ENCODE data around the gene TNP2.

TNP2 gene

DNA sequence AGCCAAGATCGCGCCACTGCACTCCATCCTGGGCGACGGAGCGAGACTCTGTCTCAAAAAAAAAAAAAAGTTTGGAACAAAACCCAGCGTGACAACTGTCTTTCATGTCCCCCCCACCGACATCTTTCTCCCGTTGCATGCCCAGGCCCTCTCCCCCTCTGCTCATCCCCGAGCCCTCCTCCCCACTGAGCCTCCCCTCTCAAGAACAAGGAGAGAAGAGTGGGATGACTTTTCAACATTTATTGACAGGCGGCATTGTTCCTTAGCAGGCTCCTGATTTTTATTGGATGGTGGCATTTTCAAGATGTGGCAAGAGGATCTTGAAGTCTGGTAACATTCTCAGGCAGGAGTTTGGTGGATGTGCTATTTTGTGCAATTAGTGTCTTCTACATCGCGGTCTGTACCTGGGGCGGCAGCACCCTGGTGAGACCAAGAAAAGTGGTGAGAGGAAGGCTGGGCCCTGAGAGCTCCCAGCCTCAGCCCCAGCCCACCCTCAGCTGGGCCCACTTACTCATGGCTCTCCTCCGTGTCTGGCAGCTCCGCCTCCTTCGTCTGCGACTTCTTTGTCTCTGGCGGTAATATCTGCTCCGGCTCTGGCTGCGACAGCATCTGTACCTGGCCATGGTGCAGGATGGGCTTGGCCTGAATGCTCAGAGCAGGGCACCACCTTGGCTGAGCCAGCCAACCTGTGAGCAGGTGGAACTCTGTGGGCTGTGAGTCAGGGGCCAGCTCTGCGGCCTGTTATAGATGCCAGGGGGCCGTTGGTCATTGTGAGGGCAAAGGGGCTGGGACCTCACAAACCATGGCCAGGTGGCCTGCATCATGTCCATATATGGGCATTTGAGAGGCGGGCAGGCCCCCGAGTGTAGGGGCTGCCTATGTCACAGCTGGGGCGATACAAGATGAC is 11.7 kb upstream of the TNP2 start, which contains the start of gene PRM1:
PRM1 (minus strand) TSS at position 715 of the 907 bp plus-strand sequence; CDS start at position 623, 92 bp downstream.
- ChIA-PET CTCF (no interaction called here), POLR2A (no interaction called here)
- no peak for TF ChIP-seq CTBP1 (IDR thresholded peaks at IDR 0.05; ENCODE audit: borderline replicate concordance)
- TF ChIP-seq LEF1 (IDR thresholded peaks at IDR 0.05; ENCODE audit: borderline replicate concordance): no peak
- no peak for TF ChIP-seq TARDBP (IDR thresholded peaks at IDR 0.05)
- TF ChIP-seq, protein P1, sequence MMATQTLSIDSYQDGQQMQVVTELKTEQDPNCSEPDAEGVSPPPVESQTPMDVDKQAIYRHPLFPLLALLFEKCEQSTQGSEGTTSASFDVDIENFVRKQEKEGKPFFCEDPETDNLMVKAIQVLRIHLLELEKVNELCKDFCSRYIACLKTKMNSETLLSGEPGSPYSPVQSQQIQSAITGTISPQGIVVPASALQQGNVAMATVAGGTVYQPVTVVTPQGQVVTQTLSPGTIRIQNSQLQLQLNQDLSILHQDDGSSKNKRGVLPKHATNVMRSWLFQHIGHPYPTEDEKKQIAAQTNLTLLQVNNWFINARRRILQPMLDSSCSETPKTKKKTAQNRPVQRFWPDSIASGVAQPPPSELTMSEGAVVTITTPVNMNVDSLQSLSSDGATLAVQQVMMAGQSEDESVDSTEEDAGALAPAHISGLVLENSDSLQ (IDR thresholded peaks at IDR 0.05): no peak
- no peak for TF ChIP-seq SUZ12 (IDR thresholded peaks at IDR 0.05)
- no peak for TF ChIP-seq BHLHE40 (IDR thresholded peaks at IDR 0.05; ENCODE audit: borderline replicate concordance)
- TF ChIP-seq ARNT (IDR thresholded peaks at IDR 0.05): no peak
- no peak for TF ChIP-seq FOXA1 (IDR thresholded peaks at IDR 0.05)
- no peak for TF ChIP-seq L3MBTL2 (conservative IDR thresholded peaks at IDR 0.05)
- TF ChIP-seq ZNF384 (IDR thresholded peaks at IDR 0.05): no peak
- no peak for TF ChIP-seq HDGF (IDR thresholded peaks at IDR 0.05; ENCODE audit: borderline replicate concordance)
- TF ChIP-seq FOXK2 (IDR thresholded peaks at IDR 0.05): no peak
- no peak for TF ChIP-seq FOXM1 (IDR thresholded peaks at IDR 0.05; ENCODE audit: borderline replicate concordance)
- no peak for TF ChIP-seq ELF4 (IDR thresholded peaks at IDR 0.05)
- no peak for TF ChIP-seq SP1 (IDR thresholded peaks at IDR 0.05)
- TF ChIP-seq NFRKB (IDR thresholded peaks at IDR 0.05): no peak
- no peak for DNase-seq (ENCODE audit: extremely low spot score)

DNA sequence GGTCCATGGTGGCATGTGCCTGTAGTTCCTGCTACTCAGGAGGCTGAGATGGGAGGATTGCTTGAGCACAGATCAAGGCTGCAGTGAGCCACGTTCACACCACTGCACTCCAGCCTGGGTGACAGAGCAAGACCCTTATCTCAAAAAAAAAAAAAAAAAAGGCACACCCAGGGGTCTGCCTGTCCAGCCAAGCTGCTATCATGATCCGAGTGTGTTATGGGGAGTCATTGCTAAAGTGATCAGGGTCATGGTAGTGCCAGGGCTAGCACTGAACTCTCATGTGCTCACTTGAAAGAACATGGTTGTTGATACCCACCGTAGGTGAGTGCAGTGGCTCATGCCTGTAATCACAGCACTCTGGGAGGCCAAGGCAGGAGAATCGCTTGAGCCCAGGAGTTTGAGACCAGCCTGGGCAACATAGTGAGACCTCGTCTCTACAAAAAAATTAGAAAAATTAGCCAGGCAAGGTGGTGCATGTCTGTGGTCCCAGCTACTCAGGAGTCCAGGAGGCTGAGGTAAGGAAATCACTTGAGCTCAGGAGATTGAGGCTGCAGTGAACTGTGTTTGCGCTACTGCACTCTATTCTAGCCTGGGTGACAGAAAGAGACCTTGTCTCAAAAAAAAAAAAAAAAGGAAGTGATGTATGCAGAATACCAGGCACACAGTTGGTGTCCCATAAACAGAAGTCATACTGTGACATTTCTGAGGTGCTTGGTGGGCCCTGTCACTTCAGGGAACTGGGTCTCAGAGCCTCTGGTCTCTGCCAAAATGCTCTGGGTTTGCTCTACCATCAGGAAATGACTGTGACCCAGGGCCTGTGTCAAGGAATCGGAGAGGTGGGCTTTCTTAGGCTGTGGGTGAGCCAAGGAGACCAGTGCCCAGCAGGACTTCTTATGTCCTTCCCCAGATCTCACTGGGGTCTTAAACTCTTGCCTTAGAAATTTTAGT is 9.8 kb upstream of the TNP2 start:
- ChIA-PET CTCF (no interaction called here), POLR2A (no interaction called here)
- TF ChIP-seq FOXK2 (IDR thresholded peaks at IDR 0.05) (no peak), ARNT (IDR thresholded peaks at IDR 0.05) (no peak), TARDBP (IDR thresholded peaks at IDR 0.05) (no peak), HDGF (IDR thresholded peaks at IDR 0.05; ENCODE audit: borderline replicate concordance) (no peak), FOXM1 (IDR thresholded peaks at IDR 0.05; ENCODE audit: borderline replicate concordance) (no peak), LEF1 (IDR thresholded peaks at IDR 0.05; ENCODE audit: borderline replicate concordance) (no peak), SUZ12 (IDR thresholded peaks at IDR 0.05) (no peak), NFRKB (IDR thresholded peaks at IDR 0.05) (no peak), SP1 (IDR thresholded peaks at IDR 0.05) (no peak), CTBP1 (IDR thresholded peaks at IDR 0.05; ENCODE audit: borderline replicate concordance) (no peak), L3MBTL2 (conservative IDR thresholded peaks at IDR 0.05) (no peak), ELF4 (IDR thresholded peaks at IDR 0.05) (no peak), BHLHE40 (IDR thresholded peaks at IDR 0.05; ENCODE audit: borderline replicate concordance) (no peak)
- TF ChIP-seq, protein P1 (IDR thresholded peaks at IDR 0.05): no peak
- DNase-seq (ENCODE audit: extremely low spot score): no peak

DNA sequence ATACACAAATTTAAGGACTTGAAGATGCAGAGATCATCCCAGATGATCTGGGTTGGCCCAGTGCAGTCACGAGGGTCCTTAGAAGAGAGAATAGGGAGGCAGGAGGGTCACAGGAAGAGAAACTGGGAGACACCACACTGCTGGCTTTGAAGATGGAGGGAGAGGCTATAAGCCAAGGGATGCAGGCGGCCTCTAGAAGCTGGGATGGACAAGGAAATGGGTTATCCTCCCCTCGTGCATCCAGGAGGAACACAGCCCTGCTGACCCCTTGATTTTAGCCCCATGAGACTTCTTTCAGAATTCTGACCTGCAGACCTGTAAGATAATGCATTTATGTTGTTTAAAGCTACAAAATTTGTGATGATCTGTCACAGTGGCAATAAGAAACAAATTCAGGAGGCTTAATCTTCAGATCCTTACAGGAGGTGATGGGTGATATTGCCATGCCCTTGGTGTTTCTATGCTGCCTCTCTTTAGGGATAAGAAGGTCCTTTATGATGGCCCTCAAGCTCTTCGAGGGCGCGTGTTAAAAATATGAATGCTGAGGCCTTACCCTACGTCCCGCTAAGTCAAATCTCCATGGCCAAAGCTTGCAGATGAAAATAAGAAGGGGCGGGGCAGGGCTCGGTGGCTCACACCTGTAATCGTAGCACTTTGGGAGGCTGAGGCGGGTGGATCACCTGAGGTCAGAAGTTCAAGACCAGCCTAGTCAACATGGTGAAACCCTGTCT is 8.6 kb upstream of the TNP2 start:
- ChIA-PET POLR2A (no interaction called here), CTCF (no interaction called here)
- DNase-seq (ENCODE audit: extremely low spot score): no peak

DNA sequence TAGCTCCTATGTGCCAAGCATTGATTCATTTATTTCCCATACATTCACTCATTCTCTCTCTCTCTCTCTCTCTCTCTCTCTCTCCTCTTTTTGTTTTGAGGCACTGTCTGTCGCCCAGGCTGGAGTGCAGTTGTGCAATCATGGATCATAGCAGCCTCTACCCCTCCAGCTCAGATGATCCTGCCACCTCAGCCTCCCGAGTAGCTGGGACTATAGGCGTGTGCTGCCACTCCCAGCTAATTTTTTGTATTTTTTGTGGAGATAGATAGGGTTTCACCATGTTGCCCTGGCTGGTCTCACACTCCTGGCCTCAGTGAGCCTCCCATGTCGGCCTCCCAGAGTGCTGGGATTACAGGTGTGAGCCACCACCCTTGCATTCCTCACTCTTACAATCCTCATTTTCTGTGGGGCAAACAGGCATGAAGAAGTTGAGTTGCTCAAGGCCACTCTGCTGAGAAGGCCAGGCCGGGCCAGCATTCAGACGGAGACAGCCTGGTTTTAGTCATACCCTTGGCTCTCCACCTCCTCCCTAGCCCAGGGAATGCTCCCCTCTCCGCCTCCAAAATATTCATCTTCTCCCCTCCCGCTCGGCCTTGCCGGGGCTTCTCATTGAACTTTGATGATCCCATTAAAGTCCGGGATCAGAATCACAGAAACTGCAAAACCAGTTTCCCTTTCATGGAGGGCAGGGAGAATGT is 7.9 kb upstream of the TNP2 start:
- DNase-seq (ENCODE audit: extremely low spot score): no peak
- no peak for TF ChIP-seq NFRKB (IDR thresholded peaks at IDR 0.05)
- no peak for TF ChIP-seq FOXA1 (IDR thresholded peaks at IDR 0.05)
- no peak for TF ChIP-seq CTBP1 (IDR thresholded peaks at IDR 0.05; ENCODE audit: borderline replicate concordance)
- no peak for TF ChIP-seq BHLHE40 (IDR thresholded peaks at IDR 0.05; ENCODE audit: borderline replicate concordance)
- no peak for TF ChIP-seq FOXM1 (IDR thresholded peaks at IDR 0.05; ENCODE audit: borderline replicate concordance)
- no peak for TF ChIP-seq ARNT (IDR thresholded peaks at IDR 0.05)
- no peak for TF ChIP-seq LEF1 (IDR thresholded peaks at IDR 0.05; ENCODE audit: borderline replicate concordance)
- TF ChIP-seq, protein P1 (IDR thresholded peaks at IDR 0.05): no peak
- no peak for TF ChIP-seq FOXK2 (IDR thresholded peaks at IDR 0.05)
- TF ChIP-seq ELF4 (IDR thresholded peaks at IDR 0.05): no peak
- no peak for TF ChIP-seq SUZ12 (IDR thresholded peaks at IDR 0.05)
- TF ChIP-seq SP1 (IDR thresholded peaks at IDR 0.05): no peak
- no peak for TF ChIP-seq L3MBTL2 (conservative IDR thresholded peaks at IDR 0.05)
- no peak for TF ChIP-seq HDGF (IDR thresholded peaks at IDR 0.05; ENCODE audit: borderline replicate concordance)
- no peak for TF ChIP-seq ZNF384 (IDR thresholded peaks at IDR 0.05)
- TF ChIP-seq TARDBP (IDR thresholded peaks at IDR 0.05): no peak
- ChIA-PET POLR2A (no interaction called here), CTCF (no interaction called here)

More for the DNA sequence above, 8.6 kb upstream of the TNP2 start:
- TF ChIP-seq, protein P1 (IDR thresholded peaks at IDR 0.05): no peak
- no peak for TF ChIP-seq SUZ12 (IDR thresholded peaks at IDR 0.05)
- TF ChIP-seq HDGF (IDR thresholded peaks at IDR 0.05; ENCODE audit: borderline replicate concordance): no peak
- no peak for TF ChIP-seq ELF4 (IDR thresholded peaks at IDR 0.05)
- TF ChIP-seq NFRKB (IDR thresholded peaks at IDR 0.05): no peak
- TF ChIP-seq FOXA1 (IDR thresholded peaks at IDR 0.05): no peak
- no peak for TF ChIP-seq BHLHE40 (IDR thresholded peaks at IDR 0.05; ENCODE audit: borderline replicate concordance)
- no peak for TF ChIP-seq CTBP1 (IDR thresholded peaks at IDR 0.05; ENCODE audit: borderline replicate concordance)
- TF ChIP-seq ZNF384 (IDR thresholded peaks at IDR 0.05): no peak
- no peak for TF ChIP-seq TARDBP (IDR thresholded peaks at IDR 0.05)
- no peak for TF ChIP-seq ARNT (IDR thresholded peaks at IDR 0.05)
- TF ChIP-seq FOXK2 (IDR thresholded peaks at IDR 0.05): no peak
- no peak for TF ChIP-seq SP1 (IDR thresholded peaks at IDR 0.05)
- TF ChIP-seq L3MBTL2 (conservative IDR thresholded peaks at IDR 0.05): no peak
- no peak for TF ChIP-seq LEF1 (IDR thresholded peaks at IDR 0.05; ENCODE audit: borderline replicate concordance)
- no peak for TF ChIP-seq FOXM1 (IDR thresholded peaks at IDR 0.05; ENCODE audit: borderline replicate concordance)

Data from HEK293T (cell line).